Measurements from ENCODE around the gene CHD3. TPM values are rescaled to one million over a fixed set of nuclear protein-coding genes. Genes with fewer than 3 reads are reported as not detected.

Gene CHD3
- total and polyA plus RNA-seq, 3 donors from 2014 or later, result 62.3 to 123 (median 111) TPM

DNA sequence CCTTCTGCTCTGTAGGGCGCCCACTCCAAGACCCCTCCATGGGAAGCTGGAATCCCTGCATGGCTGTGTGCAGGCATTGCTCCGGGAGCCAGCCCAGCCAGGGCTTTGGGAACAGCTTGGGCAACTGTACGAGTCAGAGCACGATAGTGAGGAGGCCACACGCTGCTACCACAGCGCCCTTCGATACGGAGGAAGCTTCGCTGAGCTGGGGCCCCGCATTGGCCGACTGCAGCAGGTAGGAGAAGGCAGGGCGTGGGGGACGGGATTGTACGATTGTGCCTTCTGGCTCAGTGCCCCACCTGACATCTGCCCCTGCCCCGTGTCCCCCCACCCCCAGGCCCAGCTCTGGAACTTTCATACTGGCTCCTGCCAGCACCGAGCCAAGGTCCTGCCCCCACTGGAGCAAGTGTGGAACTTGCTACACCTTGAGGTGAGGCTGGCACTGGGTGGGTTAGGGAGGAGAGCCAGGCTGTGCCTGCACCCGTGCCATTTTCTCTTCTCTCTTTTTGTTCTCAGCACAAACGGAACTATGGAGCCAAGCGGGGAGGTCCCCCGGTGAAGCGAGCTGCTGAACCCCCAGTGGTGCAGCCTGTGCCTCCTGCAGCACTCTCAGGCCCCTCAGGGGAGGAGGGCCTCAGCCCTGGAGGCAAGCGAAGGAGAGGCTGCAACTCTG is 42.4 kb upstream of the CHD3 start:
- no peak for DNase-seq
- H3K36me3 ChIP-seq (ENCODE audit: low read depth, missing control alignments), result no peaks in the 10 kb centered on the region
- TF ChIP-seq POLR2A (IDR thresholded peaks at IDR 0.05) (no peak), CTCF (IDR thresholded peaks at IDR 0.05) (no peak)
- no peak overlapping the region for H3K27ac ChIP-seq
- no peak overlapping the region for H3K4me3 ChIP-seq
- peaks cover 14% of the 10 kb centered on the region for H3K4me1 ChIP-seq
- no peaks in the 10 kb centered on the region for H3K27me3 ChIP-seq
- no peaks in the 10 kb centered on the region for H3K9me3 ChIP-seq
- WGBS, 2 donors, result 80% methylated on average over 18 to 22 of the region's 22 CpGs
- intact Hi-C loops (cut with DNase I; ENCODE audit: low total_unique reads), result no loop called here

GRCh38 chr17:7846765-7847661 is 41.6 kb upstream of the CHD3 start:
- H3K4me3 ChIP-seq, result no peak overlapping the region
- WGBS, 2 donors, result 86 to 88% methylated on average over 26 to 33 of the region's 34 CpGs
- no peaks in the 10 kb centered on the region for H3K36me3 ChIP-seq (ENCODE audit: low read depth, missing control alignments)
- H3K27me3 ChIP-seq, result no peaks in the 10 kb centered on the region
- H3K9me3 ChIP-seq, result no peaks in the 10 kb centered on the region
- DNase-seq, result no peak
- no peak for TF ChIP-seq POLR2A (IDR thresholded peaks at IDR 0.05)
- TF ChIP-seq CTCF (IDR thresholded peaks at IDR 0.05), result no peak
- peaks cover 13% of the 10 kb centered on the region for H3K4me1 ChIP-seq
- intact Hi-C loops (cut with DNase I; ENCODE audit: low total_unique reads), result no loop called here
- H3K27ac ChIP-seq, result no peak overlapping the region

DNA sequence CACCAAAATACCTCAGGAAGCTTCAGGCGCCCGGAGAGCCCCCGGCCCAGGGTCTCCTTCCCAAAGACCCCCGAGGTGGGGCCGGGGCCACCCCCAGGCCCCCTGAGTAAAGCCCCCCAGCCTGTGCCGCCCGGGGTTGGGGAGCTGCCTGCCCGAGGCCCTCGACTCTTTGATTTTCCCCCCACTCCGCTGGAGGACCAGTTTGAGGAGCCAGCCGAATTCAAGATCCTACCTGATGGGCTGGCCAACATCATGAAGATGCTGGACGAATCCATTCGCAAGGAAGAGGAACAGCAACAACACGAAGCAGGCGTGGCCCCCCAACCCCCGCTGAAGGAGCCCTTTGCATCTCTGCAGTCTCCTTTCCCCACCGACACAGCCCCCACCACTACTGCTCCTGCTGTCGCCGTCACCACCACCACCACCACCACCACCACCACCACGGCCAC is 40.4 kb upstream of the CHD3 start:
- Histone ChIP-seq H3K4me1 (peaks cover 12% of the 10 kb centered on the region), H3K9me3 (no peaks in the 10 kb centered on the region), H3K4me3 (no peak overlapping the region), H3K27me3 (no peaks in the 10 kb centered on the region), H3K27ac (no peak overlapping the region), H3K36me3 (ENCODE audit: low read depth, missing control alignments) (no peaks in the 10 kb centered on the region)
- no peak for TF ChIP-seq POLR2A (IDR thresholded peaks at IDR 0.05)
- no peak for TF ChIP-seq CTCF (IDR thresholded peaks at IDR 0.05)
- 88% methylated on average over 16 to 20 of the region's 20 CpGs for WGBS, 2 donors
- intact Hi-C loops (cut with DNase I; ENCODE audit: low total_unique reads), result no loop called here
- no peak for DNase-seq

DNA sequence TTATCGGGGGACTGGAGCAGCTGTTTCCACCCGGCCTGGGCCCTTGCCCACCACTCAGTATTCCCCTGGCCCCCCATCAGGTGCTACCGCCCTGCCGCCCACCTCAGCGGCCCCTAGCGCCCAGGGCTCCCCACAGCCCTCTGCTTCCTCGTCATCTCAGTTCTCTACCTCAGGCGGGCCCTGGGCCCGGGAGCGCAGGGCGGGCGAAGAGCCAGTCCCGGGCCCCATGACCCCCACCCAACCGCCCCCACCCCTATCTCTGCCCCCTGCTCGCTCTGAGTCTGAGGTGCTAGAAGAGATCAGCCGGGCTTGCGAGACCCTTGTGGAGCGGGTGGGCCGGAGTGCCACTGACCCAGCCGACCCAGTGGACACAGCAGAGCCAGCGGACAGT is 39.9 kb upstream of the CHD3 start:
- Histone ChIP-seq H3K9me3 (no peaks in the 10 kb centered on the region), H3K27me3 (no peaks in the 10 kb centered on the region), H3K4me1 (peaks cover 10% of the 10 kb centered on the region), H3K36me3 (ENCODE audit: low read depth, missing control alignments) (no peaks in the 10 kb centered on the region), H3K27ac (no peak overlapping the region), H3K4me3 (no peak overlapping the region)
- TF ChIP-seq POLR2A (IDR thresholded peaks at IDR 0.05) (no peak), CTCF (IDR thresholded peaks at IDR 0.05) (no peak)
- no peak for DNase-seq
- intact Hi-C loops (cut with DNase I; ENCODE audit: low total_unique reads), result no loop called here
- 92% methylated on average over 2 to 21 of the region's 21 CpGs for WGBS, 2 donors
